MM.1S (cell line): ENCODE data around the gene ZCCHC24.

Source experiments
- CTCF ChIP-seq: fragments of 300-600 bp; sonication (generic); IDR thresholded peaks from 2 replicates; pipeline ENCODE4 v1.5.1; 2016; ENCODE audit warnings: antibody characterized with exemption, low read length, mixed read lengths
- EZH2 ChIP-seq: fragments of 300-600 bp; sonication (generic); optimal IDR thresholded peaks from 2 replicates; pipeline ENCODE3; 2017; ENCODE audit warnings: low read depth, mild to moderate bottlenecking, antibody characterized with exemption, low read length, mixed read lengths

- no peak for TF ChIP-seq CTCF
- TF ChIP-seq EZH2, result no peak
Observed at GRCh38 chr10:79339266-79339665, 106.2 kb downstream of the ZCCHC24 start.
